WTC11 (cell line): ENCODE data around the gene SEPTIN1.

Experiments
- CREM ChIP-seq: sonication (generic); formaldehyde crosslinking; IDR thresholded peaks from 2 replicates; pipeline ENCODE4 v1.8.1; 2022; ENCODE audit warnings: mild to moderate bottlenecking, missing genetic modification reagents, moderate library complexity
- ERG ChIP-seq: fragments of 250-450 bp; sonication (Bioruptor Pico); IDR thresholded peaks from 2 replicates; pipeline ENCODE4 v1.8.0; 2021; ENCODE audit warnings: mild to moderate bottlenecking
- FOXK1 ChIP-seq: sonication (generic); formaldehyde crosslinking; IDR thresholded peaks from 2 replicates; pipeline ENCODE4 v1.8.0; 2022; ENCODE audit warnings: mild to moderate bottlenecking, moderate library complexity, missing genetic modification reagents
- GRHL2 ChIP-seq: fragments of 250-450 bp; sonication (Bioruptor Pico); IDR thresholded peaks from 2 replicates; pipeline ENCODE4 v1.8.0; 2022; ENCODE audit warnings: mild to moderate bottlenecking, moderate library complexity; ENCODE audit not compliant: insufficient replicate concordance, severe bottlenecking
- MAX ChIP-seq: sonication (generic); formaldehyde crosslinking; IDR thresholded peaks from 2 replicates; pipeline ENCODE4 v1.8.0; 2022; ENCODE audit warnings: mild to moderate bottlenecking, missing genetic modification reagents
- TCF7 ChIP-seq: sonication (generic); formaldehyde crosslinking; IDR thresholded peaks from 2 replicates; pipeline ENCODE4 v1.8.0; 2022; ENCODE audit warnings: mild to moderate bottlenecking, low read depth, missing genetic modification reagents, moderate library complexity
- TEAD4 ChIP-seq: sonication (generic); formaldehyde crosslinking; IDR thresholded peaks from 2 replicates; pipeline ENCODE4 v1.8.0; 2022; ENCODE audit warnings: mild to moderate bottlenecking, missing genetic modification reagents
- ZBTB21 ChIP-seq: sonication (generic); formaldehyde crosslinking; IDR thresholded peaks from 2 replicates; pipeline ENCODE4 v1.8.1; 2023; ENCODE audit warnings: mild to moderate bottlenecking, missing genetic modification reagents, borderline replicate concordance
- ZNF232 ChIP-seq: sonication (generic); formaldehyde crosslinking; IDR thresholded peaks from 2 replicates; pipeline ENCODE4 v1.8.0; 2022; ENCODE audit warnings: mild to moderate bottlenecking, missing genetic modification reagents
- TF ChIP-seq, protein P1 (sequence below): fragments of 200-600 bp; IDR thresholded peaks from 2 replicates; pipeline ENCODE4 v1.8.0; 2022; ENCODE audit warnings: antibody characterized with exemption
- TF ChIP-seq, protein P2 (sequence below): sonication (generic); formaldehyde crosslinking; IDR thresholded peaks from 2 replicates; pipeline ENCODE4 v1.8.1; 2023; ENCODE audit warnings: mild to moderate bottlenecking, moderate library complexity, missing genetic modification reagents

DNA sequence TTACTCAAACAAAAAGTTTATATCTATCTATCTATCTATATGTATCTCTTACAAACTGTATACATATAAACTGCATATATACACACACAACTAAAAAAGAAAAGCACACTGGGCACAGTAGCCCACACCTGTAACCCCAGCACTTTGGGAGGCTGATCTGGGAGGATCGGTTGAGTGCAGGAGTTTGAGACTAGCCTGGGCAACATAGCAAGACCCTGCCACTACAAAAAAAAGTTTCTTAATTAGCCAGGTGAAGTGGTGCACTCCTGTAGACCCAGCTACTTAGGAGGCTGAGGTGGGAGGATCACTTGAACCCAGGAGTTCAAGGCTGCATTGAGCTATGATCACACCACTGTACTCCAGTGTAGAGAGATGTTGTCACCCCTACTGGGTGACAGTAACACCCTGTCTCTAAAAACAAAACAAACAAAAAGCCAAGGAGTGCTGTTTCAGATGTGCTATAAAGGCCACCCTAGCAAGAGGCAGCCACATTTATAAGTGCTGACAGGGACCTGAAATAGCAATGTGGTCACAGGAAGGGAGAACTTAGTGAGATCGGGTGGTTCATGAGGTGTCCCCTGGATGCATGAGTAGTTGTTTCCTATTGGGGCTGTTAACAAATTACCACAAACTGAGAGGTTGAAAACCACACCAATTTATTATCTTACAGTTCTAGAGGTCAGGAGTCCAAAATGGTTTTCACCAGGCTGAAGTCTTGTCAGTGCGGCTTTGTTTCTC is 32.1 kb downstream of the SEPTIN1 start:
- TF ChIP-seq, protein P1, sequence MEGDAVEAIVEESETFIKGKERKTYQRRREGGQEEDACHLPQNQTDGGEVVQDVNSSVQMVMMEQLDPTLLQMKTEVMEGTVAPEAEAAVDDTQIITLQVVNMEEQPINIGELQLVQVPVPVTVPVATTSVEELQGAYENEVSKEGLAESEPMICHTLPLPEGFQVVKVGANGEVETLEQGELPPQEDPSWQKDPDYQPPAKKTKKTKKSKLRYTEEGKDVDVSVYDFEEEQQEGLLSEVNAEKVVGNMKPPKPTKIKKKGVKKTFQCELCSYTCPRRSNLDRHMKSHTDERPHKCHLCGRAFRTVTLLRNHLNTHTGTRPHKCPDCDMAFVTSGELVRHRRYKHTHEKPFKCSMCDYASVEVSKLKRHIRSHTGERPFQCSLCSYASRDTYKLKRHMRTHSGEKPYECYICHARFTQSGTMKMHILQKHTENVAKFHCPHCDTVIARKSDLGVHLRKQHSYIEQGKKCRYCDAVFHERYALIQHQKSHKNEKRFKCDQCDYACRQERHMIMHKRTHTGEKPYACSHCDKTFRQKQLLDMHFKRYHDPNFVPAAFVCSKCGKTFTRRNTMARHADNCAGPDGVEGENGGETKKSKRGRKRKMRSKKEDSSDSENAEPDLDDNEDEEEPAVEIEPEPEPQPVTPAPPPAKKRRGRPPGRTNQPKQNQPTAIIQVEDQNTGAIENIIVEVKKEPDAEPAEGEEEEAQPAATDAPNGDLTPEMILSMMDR: no peak
- no peak for TF ChIP-seq TEAD4 (CRISPR knock-in tag)
- TF ChIP-seq CREM: no peak
- TF ChIP-seq FOXK1: no peak
- TF ChIP-seq ZNF232 (CRISPR knock-in tag): no peak
- TF ChIP-seq, protein P2, sequence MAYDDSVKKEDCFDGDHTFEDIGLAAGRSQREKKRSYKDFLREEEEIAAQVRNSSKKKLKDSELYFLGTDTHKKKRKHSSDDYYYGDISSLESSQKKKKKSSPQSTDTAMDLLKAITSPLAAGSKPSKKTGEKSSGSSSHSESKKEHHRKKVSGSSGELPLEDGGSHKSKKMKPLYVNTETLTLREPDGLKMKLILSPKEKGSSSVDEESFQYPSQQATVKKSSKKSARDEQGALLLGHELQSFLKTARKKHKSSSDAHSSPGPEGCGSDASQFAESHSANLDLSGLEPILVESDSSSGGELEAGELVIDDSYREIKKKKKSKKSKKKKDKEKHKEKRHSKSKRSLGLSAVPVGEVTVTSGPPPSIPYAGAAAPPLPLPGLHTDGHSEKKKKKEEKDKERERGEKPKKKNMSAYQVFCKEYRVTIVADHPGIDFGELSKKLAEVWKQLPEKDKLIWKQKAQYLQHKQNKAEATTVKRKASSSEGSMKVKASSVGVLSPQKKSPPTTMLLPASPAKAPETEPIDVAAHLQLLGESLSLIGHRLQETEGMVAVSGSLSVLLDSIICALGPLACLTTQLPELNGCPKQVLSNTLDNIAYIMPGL (CRISPR knock-in tag): no peak
- no peak for TF ChIP-seq ERG (CRISPR knock-in tag)
- TF ChIP-seq GRHL2 (CRISPR knock-in tag): no peak
- no peak for TF ChIP-seq ZBTB21
- TF ChIP-seq MAX: no peak
- TF ChIP-seq TCF7 (CRISPR knock-in tag): no peak
